DOHH2 (cell line): ENCODE data around the gene NFIA.

Source experiments
- H3F3A ChIP-seq: fragments of 200-600 bp; sonication (generic), shearing (Covaris generic); 2 replicates; pipeline ENCODE4 v1.6.0; 2016; ENCODE audit warnings: antibody characterized with exemption, mild to moderate bottlenecking; ENCODE audit not compliant: control insufficient read depth, insufficient read depth
- H3K27ac ChIP-seq: fragments of 200-600 bp; sonication (generic); 2 replicates; pipeline ENCODE4 v1.5.1; 2014; ENCODE audit warnings: low read depth, mild to moderate bottlenecking, low read length, moderate library complexity
- H3K27me3 ChIP-seq: fragments of 200-600 bp; sonication (generic); 2 replicates; pipeline ENCODE4 v1.6.1; 2014; ENCODE audit warnings: mild to moderate bottlenecking, low read length, mixed read lengths; ENCODE audit not compliant: control insufficient read depth
- H3K36me3 ChIP-seq: fragments of 200-600 bp; sonication (generic); 2 replicates; pipeline ENCODE4 v1.6.1; 2014; ENCODE audit warnings: mild to moderate bottlenecking, low read length, moderate library complexity, mixed read lengths; ENCODE audit not compliant: control insufficient read depth
- H3K4me1 ChIP-seq: fragments of 200-600 bp; sonication (generic); 2 replicates; pipeline ENCODE4 v1.6.1; 2014; ENCODE audit warnings: mild to moderate bottlenecking, low read length, mixed read lengths; ENCODE audit not compliant: control insufficient read depth
- H3K4me2 ChIP-seq: fragments of 200-600 bp; sonication (generic); 2 replicates; pipeline ENCODE4 v1.6.0; 2014; ENCODE audit warnings: mild to moderate bottlenecking, low read length, moderate library complexity
- H3K4me3 ChIP-seq: fragments of 200-600 bp; sonication (generic); 2 replicates; pipeline ENCODE4 v1.5.1; 2014; ENCODE audit warnings: mild to moderate bottlenecking, low read length, mixed read lengths
- H3K79me2 ChIP-seq: fragments of 200-600 bp; sonication (generic); 2 replicates; pipeline ENCODE4 v1.6.1; 2014; ENCODE audit warnings: mild to moderate bottlenecking, low read length, mixed read lengths; ENCODE audit not compliant: control insufficient read depth
- H3K9me2 ChIP-seq: fragments of 200-600 bp; sonication (generic); replicated peaks from 2 replicates; pipeline ENCODE4 v1.6.1; 2014; ENCODE audit warnings: mild to moderate bottlenecking, low read length, mixed read lengths; ENCODE audit not compliant: control insufficient read depth
- H3K9me3 ChIP-seq: fragments of 200-600 bp; sonication (generic); 2 replicates; pipeline ENCODE4 v1.6.1; 2014; ENCODE audit warnings: antibody characterized with exemption, low read length, mixed read lengths; ENCODE audit not compliant: control insufficient read depth, insufficient read depth
- H4K20me1 ChIP-seq: fragments of 200-600 bp; sonication (generic); 2 replicates; pipeline ENCODE4 v1.6.0; 2014; ENCODE audit warnings: low read depth, mild to moderate bottlenecking, antibody characterized with exemption, low read length, moderate library complexity; ENCODE audit not compliant: control insufficient read depth, insufficient read depth
- CTCF ChIP-seq: fragments of 200-600 bp; sonication (generic); IDR thresholded peaks from one replicate; pipeline ENCODE4 v1.5.1; 2014; ENCODE audit warnings: antibody characterized with exemption, mild to moderate bottlenecking, low read depth, low read length; ENCODE audit not compliant: poor library complexity, severe bottlenecking
- EZH2phosphoT487 ChIP-seq: fragments of 200-600 bp; sonication (generic); IDR thresholded peaks from 2 replicates; pipeline ENCODE4 v1.6.1; 2017; ENCODE audit warnings: borderline replicate concordance, mild to moderate bottlenecking, antibody characterized with exemption, low read length, moderate library complexity, mixed read lengths

Gene NFIA

GRCh38 chr1:61412601-61413000 lies 330.2 kb downstream of the NFIA start:
- no peaks in the 10 kb centered on the region for H3K9me2 ChIP-seq
- no peak for TF ChIP-seq CTCF
- TF ChIP-seq EZH2phosphoT487 = no peak
- no peaks in the 10 kb centered on the region for H3K4me1 ChIP-seq
- no peaks in the 10 kb centered on the region for H3K27me3 ChIP-seq
- H3K79me2 ChIP-seq = no peaks in the 10 kb centered on the region
- H3F3A ChIP-seq = no peaks in the 10 kb centered on the region
- H3K36me3 ChIP-seq = peaks cover 10% of the 10 kb centered on the region; the same call in 1 of the 2 replicates
- H3K27ac ChIP-seq = no peak overlapping the region
- no peak overlapping the region for H3K4me2 ChIP-seq
- H3K4me3 ChIP-seq = no peak overlapping the region
- no peaks in the 10 kb centered on the region for H3K9me3 ChIP-seq
- H4K20me1 ChIP-seq = no peaks in the 10 kb centered on the region

- peaks cover 4% of the 10 kb centered on the region for H3K4me1 ChIP-seq
- no peak overlapping the region for H3K4me3 ChIP-seq
- H3K36me3 ChIP-seq = no peaks in the 10 kb centered on the region
- no peak for TF ChIP-seq EZH2phosphoT487
- TF ChIP-seq CTCF = no peak
- no peaks in the 10 kb centered on the region for H3K79me2 ChIP-seq
- H3K27me3 ChIP-seq = no peaks in the 10 kb centered on the region
- H4K20me1 ChIP-seq = no peaks in the 10 kb centered on the region
- no peak overlapping the region for H3K27ac ChIP-seq
- H3K9me2 ChIP-seq = no peaks in the 10 kb centered on the region
- H3K4me2 ChIP-seq = no peak overlapping the region
- no peaks in the 10 kb centered on the region for H3F3A ChIP-seq
- no peaks in the 10 kb centered on the region for H3K9me3 ChIP-seq
These were observed 336.8 kb downstream of the NFIA start for GRCh38 chr1:61419196-61419595.

GRCh38 chr1:61419657-61420056 lies 337.3 kb downstream of the NFIA start:
- Histone ChIP-seq H3K4me1 (peaks cover 8% of the 10 kb centered on the region), H3K36me3 (no peaks in the 10 kb centered on the region), H3K27ac (no peak overlapping the region), H3K4me3 (no peak overlapping the region), H3K9me3 (no peaks in the 10 kb centered on the region), H3K79me2 (no peaks in the 10 kb centered on the region), H3K27me3 (no peaks in the 10 kb centered on the region), H4K20me1 (no peaks in the 10 kb centered on the region), H3F3A (no peaks in the 10 kb centered on the region), H3K9me2 (no peaks in the 10 kb centered on the region), H3K4me2 (no peak overlapping the region)
- TF ChIP-seq CTCF = no peak
- TF ChIP-seq EZH2phosphoT487 = no peak

GRCh38 chr1:61420243-61420642 lies 337.9 kb downstream of the NFIA start:
- Histone ChIP-seq H3K27ac (no peak overlapping the region), H3K4me1 (peaks cover 9% of the 10 kb centered on the region), H3K36me3 (no peaks in the 10 kb centered on the region), H3K4me2 (no peak overlapping the region), H3K27me3 (no peaks in the 10 kb centered on the region), H3F3A (no peaks in the 10 kb centered on the region), H4K20me1 (no peaks in the 10 kb centered on the region), H3K9me3 (no peaks in the 10 kb centered on the region), H3K4me3 (no peak overlapping the region), H3K9me2 (no peaks in the 10 kb centered on the region), H3K79me2 (no peaks in the 10 kb centered on the region)
- TF ChIP-seq CTCF = no peak
- TF ChIP-seq EZH2phosphoT487 = no peak
